HCT116 (cell line): ENCODE measurements around the gene C1QTNF3.

ENCODE experiments used
- CTCF ChIP-seq, 3 experiments: fragments of 200-600 bp in 1 of 3; sonication (generic) in 1 of 3; IDR thresholded peaks in 2 of 3; conservative IDR thresholded peaks in 1 of 3; 2 replicates each; pipeline ENCODE4 v1.5.1; 2012 to 2017; ENCODE audit warnings: low read depth in 2 of 3, low read length in 2 of 3, antibody characterized with exemption in 1 of 3, borderline replicate concordance in 1 of 3, control low read depth in 1 of 3, mild to moderate bottlenecking in 1 of 3, mixed read lengths in 1 of 3, mixed run types in 1 of 3, moderate library complexity in 1 of 3; ENCODE audit not compliant: insufficient read depth in 1 of 3
- JUND ChIP-seq: IDR thresholded peaks from 2 replicates; pipeline ENCODE4 v1.6.1; 2012
- RAD21 ChIP-seq: IDR thresholded peaks from 2 replicates; pipeline ENCODE4 v1.6.1; 2012; ENCODE audit warnings: low read depth, mild to moderate bottlenecking
- REST ChIP-seq: IDR thresholded peaks from 2 replicates; pipeline ENCODE4 v1.6.1; 2012; ENCODE audit warnings: low read depth
- ZNF274 ChIP-seq: fragments of 200-500 bp; sonication (Bioruptor generic); IDR thresholded peaks from 2 replicates; pipeline ENCODE4 v1.6.1; 2014; ENCODE audit warnings: mild to moderate bottlenecking, low read depth, low read length, inconsistent platforms

GRCh38 chr5:33976307-33976706 is 66.7 kb downstream of the C1QTNF3 start:
- no peak for TF ChIP-seq CTCF (IDR thresholded peaks at IDR 0.05 in 2 of 3, conservative IDR thresholded peaks at IDR 0.05 in 1 of 3; ENCODE audit: borderline replicate concordance in 1 of 3, insufficient read depth in 1 of 3, low read depth in 2 of 3, low read length in 2 of 3)
- no peak for TF ChIP-seq ZNF274
- no peak for TF ChIP-seq REST
- TF ChIP-seq JUND: no peak
- no peak for TF ChIP-seq RAD21
